Fibroblast of villous mesenchyme (primary cell): ENCODE measurements around the gene RAB31. TPM values are rescaled to one million over a fixed set of nuclear protein-coding genes. Genes with fewer than 3 reads are reported as not detected.
"Not testable (repeated sequence)": the region's sequence is repeated elsewhere in the genome, so short reads cannot be mapped to it uniquely, and the experiment has no call there.

Source experiments
- DNase-seq: peaks from one replicate; pipeline ENCODE4 v3.0.0-alpha.2; 2010; ENCODE audit warnings: low read depth
- H3K4me3 ChIP-seq: 2 replicates; pipeline ENCODE4 v1.5.1; 2011; ENCODE audit warnings: low read depth, mild to moderate bottlenecking, low read length
- total RNA-seq: library from RNA; depleted of rRNA; stranded (reverse); fragments of >200 nt; gene quantifications from 2 replicates; pipeline ENCODE4 v1.2.3, GENCODE V29; 2012
- TF ChIP-seq, protein P1 (sequence below): IDR thresholded peaks from 2 replicates; pipeline ENCODE4 v1.5.1; 2012; ENCODE audit warnings: low read depth, mild to moderate bottlenecking, low read length; ENCODE audit not compliant: insufficient read depth

Gene RAB31
- total RNA-seq, 1 donor: 34.5 TPM

DNA sequence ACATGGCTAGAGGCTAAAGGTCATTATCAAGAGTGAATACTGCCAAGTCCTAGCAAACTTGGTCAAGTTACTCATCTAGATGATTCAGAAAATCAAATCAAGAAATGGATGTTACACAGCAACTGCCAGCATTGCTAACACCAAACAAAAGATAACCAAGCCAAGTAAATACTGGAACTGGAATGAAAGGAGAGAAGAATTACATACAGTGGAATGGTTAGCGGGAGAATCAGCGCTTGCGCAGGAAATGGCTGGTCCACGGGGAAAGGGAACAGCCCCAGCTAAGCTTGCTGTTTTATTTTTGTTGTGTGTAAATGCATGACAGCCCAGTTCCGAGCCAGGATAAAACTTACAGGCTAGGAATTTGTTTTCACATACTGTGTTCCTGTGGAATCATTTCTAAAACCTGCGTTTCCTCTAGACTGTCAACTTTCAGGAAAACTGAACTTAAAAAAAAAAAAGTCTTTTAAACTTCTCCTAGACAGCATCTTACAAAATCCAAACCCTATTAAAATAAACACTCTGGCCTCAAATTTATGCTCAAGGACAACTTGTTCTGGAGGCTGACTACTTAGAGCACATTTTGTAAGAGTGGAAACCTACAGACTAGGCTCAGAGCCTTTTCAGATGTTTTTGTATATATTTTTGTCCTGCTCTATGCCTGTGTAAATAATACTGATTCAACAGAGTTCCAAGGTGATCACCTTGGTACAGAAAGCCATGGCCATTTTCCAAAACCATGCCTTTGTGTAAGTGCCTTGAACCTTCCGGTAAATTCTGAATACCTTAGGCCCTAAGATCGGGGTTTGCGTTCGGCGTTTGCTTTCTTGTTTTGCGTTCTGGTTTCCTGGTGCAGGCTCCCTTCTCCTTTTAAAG is 146.9 kb downstream of the RAB31 start:
- TF ChIP-seq, protein P1, sequence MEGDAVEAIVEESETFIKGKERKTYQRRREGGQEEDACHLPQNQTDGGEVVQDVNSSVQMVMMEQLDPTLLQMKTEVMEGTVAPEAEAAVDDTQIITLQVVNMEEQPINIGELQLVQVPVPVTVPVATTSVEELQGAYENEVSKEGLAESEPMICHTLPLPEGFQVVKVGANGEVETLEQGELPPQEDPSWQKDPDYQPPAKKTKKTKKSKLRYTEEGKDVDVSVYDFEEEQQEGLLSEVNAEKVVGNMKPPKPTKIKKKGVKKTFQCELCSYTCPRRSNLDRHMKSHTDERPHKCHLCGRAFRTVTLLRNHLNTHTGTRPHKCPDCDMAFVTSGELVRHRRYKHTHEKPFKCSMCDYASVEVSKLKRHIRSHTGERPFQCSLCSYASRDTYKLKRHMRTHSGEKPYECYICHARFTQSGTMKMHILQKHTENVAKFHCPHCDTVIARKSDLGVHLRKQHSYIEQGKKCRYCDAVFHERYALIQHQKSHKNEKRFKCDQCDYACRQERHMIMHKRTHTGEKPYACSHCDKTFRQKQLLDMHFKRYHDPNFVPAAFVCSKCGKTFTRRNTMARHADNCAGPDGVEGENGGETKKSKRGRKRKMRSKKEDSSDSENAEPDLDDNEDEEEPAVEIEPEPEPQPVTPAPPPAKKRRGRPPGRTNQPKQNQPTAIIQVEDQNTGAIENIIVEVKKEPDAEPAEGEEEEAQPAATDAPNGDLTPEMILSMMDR: no peak
- no peak overlapping the region for H3K4me3 ChIP-seq
- DNase-seq: peak; percentile 97

DNA sequence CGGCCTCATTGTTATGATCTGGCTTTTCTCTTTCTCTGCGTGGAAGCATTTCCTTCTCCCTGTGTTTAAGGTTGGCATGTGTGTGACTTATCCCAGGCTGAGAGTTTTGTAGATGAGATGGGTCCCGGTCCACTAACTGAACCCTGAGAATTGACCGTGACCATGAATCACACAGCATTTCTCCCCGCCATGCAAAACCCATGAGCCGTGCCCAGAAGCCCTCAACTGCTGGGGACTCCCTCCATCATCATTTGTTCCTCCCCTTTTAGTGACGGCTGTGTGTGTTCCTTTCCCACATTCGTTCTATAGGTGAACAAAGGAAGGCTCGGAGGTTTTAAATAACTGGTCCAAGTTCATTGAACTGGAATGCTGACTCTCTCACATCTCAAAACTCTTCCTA is 147.6 kb downstream of the RAB31 start:
- DNase-seq: no peak
- TF ChIP-seq, protein P1: no peak
- H3K4me3 ChIP-seq: no peak overlapping the region

DNA sequence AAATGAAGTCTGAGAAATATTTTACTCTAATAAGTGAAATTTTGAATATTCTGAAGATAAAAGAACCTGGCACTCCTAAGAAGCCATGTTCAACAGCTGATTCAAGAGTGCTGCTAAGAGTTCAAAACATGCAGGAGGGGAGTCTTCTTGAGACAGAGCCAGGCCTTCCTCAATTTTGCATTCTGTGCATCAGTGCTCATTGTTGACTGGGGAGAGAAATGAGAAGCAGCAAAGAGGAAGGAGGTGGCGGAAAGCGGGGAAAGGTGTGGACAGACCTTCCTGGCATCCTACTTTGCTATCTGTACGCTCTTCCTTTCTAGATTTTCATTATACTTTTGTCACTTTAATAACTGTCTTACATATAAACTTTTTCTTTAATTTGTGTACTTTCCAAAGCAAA is 148.0 kb downstream of the RAB31 start:
- no peak overlapping the region for H3K4me3 ChIP-seq
- TF ChIP-seq, protein P1: no peak
- no peak for DNase-seq

DNA sequence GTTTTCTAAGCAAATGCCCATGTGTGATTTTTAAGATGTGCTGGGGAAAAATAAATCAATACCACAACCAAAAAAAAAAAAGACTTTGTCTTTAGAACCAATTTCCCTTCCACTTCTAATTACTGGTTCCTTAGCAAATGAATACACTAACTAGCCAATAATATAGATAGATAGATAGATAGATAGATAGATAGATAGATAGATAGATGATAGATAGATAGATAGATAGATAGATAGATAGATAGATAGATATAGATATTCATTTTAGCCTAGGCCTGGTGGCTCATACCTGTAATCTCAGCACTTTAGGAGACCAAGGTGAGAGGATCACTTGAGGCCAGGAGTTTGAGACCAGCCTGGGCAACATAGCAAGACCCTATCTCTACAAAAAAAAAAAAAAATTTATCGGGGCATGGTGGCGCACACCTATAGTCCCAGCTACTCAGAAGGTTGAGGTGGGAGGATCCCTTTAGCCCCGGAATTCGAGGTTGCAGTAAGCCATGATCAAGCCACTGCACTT is 149.4 kb downstream of the RAB31 start:
- not testable (repeated sequence) for DNase-seq, H3K4me3 ChIP-seq

DNA sequence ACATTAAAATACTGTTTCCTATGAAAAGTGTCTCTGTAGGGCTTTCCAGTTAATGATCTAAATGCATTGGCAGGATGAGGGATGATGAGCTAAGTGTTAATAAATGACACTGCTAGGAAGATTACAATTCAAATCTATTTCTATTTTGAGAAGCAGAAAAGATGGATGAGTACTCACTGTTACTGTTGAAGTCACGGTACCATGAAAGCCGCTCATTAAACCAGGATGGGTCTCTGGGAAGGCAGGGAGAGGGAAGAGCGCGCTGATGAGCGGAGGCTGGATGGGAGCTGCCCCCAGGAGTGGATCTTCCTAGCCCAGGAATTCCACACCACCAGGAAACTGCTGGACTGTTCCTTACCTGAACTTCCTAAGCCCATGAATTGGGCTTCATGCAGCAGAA is 150.5 kb downstream of the RAB31 start:
- H3K4me3 ChIP-seq: no peak overlapping the region
- DNase-seq: no peak
- TF ChIP-seq, protein P1: no peak

DNA sequence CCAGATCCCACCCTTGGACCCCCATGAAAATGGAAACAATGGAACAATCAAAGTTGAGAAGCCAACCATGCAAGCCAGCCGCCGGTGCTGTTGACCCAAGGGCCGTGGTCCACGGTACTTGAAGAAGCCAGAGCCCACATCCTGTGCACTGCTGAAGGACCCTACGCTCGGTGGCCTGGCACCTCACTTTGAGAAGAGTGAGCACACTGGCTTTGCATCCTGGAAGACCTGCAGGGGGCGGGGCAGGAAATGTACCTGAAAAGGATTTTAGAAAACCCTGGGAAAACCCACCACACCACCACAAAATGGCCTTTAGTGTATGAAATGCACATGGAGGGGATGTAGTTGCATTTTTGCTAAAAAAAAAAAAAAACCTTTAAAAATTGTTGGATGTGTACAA is 151.1 kb downstream of the RAB31 start:
- TF ChIP-seq, protein P1: no peak

DNA sequence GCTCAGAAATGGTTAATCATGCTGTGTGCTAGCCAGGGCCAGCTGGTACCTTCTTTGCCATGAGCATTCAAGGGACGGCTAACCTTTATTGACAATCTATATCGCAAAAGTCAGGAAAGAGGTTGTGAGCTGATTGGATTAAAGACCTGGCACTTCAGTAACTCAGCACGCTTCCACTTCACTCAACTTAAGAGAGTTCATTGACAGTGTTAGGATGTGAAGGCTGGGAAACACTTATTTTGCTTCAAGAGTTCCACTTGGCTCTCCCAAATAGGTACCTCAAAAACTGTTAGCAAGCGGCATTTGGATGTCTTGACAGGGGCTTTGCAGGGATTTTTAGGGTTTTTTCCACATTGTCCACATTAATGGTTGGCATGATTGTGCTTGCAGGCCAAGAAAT is 152.6 kb downstream of the RAB31 start:
- DNase-seq: no peak
- no peak overlapping the region for H3K4me3 ChIP-seq
- TF ChIP-seq, protein P1: no peak

More for the DNA sequence above, 151.1 kb downstream of the RAB31 start:
- H3K4me3 ChIP-seq: no peak overlapping the region
- DNase-seq: no peak
